GM19468 (cell line): ENCODE results near the gene THADA.
"Not testable (repeated sequence)": the region's sequence is repeated elsewhere in the genome, so short reads cannot be mapped to it uniquely, and the experiment has no call there.

Experiments
- ATAC-seq: cut with Tn5 transposase; IDR thresholded peaks from one replicate; pipeline ENCODE4 v1.9.1; 2021; ENCODE audit warnings: mild to moderate bottlenecking, moderate library complexity, moderate number of reproducible peaks; ENCODE audit not compliant: unreplicated experiment; ENCODE audit errors: extremely low read depth

The THADA gene

DNA sequence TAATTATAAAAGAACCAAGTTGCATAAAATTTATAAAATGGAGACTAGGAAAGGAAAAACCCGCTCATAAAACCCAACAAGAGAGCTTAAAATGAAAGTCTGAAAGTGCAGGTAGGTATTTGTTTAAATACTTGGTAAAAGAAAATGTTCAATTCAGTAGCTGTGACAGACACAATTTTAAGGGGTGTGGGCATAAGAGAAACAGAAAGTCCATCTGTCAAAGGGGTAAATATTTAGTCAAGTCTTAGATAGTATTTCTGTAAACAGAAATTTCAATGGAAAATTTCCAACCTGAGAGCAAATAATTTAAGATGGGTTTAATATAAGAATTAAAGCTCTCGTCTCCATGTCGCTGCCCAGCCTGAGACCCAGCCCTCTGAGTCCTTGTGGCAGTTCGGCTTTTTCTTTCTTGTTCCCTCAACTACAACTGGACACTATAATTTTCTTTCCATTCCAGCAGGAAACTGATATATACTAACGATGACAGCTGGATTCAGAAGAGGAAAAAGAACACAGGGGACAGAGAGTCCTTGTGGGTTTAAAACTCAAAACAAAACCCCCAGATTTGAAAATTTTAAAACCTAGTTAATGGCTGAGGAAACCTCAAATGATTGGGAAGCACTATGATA, 281.4 kb downstream of the THADA start:
- no peak for ATAC-seq

DNA sequence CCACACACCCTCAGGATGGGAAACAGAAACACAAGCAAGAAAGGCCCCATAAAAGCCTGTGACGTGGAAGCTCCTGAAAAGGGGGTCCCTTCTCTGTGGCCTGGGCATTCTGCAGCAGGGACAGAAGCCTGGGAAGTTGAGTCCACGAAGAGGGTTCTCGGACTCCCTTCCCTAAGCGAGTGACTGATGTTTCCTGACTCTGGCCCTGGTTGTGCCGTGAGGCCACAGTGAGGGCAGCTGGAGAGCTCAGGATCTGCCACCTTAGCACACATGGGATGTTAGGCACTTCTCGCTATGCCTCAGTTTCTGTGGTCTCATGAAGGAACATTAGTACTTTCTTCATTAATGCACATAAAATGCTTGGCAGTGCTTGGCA, 282.2 kb downstream of the THADA start:
- no peak for ATAC-seq

- ATAC-seq = no peak
Observed at GRCh38 chr2:43312755-43313641, 282.8 kb downstream of the THADA start.

- ATAC-seq = no peak
Observed at GRCh38 chr2:43311276-43311675, 284.6 kb downstream of the THADA start.

DNA sequence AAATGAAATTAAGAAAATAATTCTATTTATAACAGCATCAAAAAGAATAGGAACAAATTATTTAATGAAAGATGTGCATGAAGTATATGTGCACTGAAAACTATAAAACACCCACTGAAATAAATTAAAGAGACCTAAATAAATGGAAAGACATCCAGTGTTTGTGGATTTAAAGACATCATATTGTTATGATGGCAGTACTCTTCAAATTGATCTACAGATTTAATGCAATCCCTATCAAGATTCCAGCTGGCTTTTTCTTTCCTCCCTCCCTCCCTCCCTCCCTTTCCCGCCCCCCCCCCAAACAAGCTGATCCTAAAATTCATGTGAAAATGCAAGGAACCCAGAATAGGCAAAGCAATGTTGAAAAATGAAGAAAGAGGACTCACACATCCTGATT, 285.9 kb downstream of the THADA start:
- ATAC-seq = no peak

DNA sequence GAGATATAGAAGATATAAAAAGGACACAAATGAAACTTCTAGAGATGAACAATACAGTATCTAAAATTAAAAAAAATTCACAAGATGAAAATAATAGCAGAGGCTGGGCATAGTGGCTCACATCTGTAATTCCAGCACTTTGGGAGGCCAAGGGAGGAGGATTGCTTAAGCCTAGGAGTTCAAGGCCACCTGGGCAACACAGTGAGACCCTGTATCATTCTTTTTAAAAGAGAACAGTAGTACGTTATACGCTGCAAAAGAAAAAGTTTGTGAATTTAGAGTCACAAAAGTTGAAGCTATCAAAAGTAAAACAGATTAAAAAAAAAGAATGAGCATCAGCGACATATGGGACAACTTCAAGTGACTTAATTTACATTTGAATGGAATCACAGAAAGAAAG, 287.9 kb downstream of the THADA start:
- no peak for ATAC-seq

GRCh38 chr2:43307046-43307445, 288.8 kb downstream of the THADA start:
- ATAC-seq = no peak

DNA sequence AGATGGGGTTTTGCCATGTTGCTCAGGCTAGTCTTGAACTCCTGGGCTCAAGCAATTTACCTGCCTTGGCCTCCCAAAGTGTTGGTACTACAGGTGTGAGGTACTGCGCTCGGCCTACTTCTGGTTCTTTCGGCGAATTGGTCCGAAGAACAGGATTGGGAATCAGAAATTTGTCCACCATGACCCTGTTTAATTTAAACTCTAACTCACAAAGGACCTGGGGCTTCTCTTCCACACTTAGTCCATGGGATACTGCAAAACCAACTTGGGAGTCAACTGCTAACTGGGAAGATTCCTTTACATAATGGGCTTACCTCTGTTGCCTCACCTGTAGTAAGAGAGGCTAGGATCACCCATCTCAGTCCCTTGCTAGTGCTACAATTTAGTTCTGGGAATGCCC, 289.6 kb downstream of the THADA start:
- no peak for ATAC-seq

- ATAC-seq = no peak
Observed at GRCh38 chr2:43305517-43305916, 290.3 kb downstream of the THADA start.

DNA sequence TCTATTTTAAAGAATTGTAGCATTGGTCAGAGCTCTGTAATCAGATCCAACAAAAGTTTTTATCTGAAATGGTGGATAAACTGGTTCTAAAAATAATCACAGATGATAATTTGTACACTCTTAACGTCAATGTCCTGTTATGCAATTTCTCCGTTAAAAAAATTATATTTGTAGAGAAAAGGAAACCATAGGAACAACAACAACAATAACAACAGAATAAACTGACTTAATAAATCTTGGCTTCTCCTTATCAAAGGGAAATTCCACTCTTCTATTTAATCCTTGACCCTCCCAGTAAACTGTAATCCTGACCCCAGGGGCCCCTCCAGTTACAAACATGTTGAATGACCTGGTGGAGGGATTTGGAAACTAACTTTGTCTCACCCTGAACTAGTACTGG, 290.8 kb downstream of the THADA start:
- ATAC-seq = no peak

DNA sequence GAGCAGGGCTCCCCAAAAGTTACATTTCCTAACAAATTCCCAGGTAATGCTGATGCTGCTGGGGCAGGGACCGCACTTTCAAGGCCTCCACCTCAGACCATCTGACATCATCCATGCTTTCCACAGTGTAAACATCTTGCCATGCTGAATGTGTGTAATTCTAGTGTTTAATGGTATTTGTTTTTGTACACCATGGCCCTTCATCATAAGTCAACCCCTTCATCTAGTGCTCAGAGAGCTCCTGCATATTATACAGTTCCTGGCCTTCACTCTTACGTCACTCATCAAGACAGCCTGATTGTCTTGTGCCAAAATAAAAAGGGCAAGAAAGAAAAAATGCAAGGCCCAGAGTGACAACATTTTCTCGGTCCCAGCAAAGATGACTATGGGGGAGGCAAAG, 291.9 kb downstream of the THADA start:
- ATAC-seq = no peak

DNA sequence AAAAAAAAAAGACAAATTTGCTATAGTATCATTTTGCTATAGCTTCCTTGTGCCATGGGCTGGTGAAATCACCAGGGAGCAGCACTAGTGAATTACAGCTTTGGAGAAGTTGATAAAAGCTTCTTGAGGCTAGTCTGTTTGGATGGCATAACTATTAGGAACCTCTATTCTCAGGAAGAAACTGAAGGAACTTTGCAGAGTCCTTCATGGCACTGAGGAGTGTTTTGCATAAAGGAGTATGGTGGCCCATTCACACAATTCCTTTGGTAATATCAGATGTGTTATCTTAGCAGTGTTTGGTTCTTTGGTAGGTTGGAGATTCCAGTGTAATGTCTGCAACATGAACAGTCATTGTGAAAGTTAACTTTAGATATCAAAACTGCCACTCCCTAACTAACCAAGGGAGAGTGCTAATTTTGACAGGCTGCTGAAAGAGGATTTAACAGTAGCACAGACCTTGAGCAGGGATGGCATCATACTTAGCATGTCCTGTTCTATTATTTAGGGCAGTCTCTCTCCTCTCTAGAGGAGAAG, 292.8 kb downstream of the THADA start:
- ATAC-seq = no peak

DNA sequence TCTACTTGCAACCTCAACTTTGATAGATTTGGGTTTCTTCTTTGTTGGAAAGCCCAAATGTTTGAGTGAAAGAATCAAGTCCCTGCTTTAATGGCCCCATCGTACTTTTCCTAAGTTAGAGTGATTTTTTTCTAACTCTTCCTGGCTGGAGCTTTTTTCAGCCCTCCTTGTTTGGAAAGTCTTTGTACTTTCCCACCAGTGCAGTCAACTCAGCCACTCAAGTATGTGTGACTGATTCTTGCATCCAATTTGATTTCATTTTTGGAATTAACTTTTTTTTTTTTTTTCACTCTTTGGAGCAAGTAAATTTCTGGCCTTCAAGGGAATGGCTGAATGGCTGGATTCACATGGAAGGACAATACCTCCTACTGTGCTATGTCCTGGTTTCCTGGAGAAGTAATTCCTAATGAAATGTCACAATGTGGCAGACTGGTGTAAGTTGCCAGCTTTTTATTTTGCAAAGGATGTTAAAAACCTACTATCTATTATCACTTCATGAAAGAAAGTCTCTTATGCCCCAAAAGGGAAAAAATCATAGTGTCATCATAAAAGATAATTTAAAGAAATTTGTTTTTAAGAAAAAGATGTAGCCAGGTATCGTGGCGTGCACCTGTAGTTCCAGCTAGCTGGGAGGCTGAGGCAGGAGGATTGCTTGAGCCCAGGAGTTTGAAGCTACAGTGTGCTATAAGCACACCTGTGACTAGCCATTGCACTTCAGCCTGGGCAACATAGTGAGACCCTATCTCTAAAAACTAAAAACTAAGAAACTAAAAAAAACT, 293.5 kb downstream of the THADA start:
- ATAC-seq = no peak

GRCh38 chr2:43300781-43301583, 294.9 kb downstream of the THADA start:
- ATAC-seq = no peak

- no peak for ATAC-seq
Observed at GRCh38 chr2:43300222-43300621, 295.6 kb downstream of the THADA start.

- ATAC-seq = no peak
Observed at GRCh38 chr2:43298500-43298899, 297.3 kb downstream of the THADA start.

DNA sequence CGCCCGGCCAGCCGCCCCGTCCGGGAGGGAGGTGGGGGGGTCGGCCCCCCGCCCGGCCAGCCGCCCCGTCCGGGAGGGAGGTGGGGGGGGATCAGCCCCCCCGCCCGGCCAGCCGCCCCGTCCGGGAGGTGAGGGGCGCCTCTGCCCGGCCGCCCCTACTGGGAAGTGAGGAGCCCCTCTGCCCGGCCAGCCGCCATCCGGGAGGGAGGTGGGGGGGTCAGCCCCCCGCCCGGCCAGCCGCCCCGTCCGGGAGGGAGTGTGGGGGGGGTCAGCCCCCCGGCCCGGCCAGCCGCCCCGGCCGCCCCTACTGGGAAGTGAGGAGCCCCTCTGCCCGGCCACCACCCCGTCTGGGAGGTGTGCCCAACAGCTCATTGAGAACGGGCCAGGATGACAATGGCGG, 298.1 kb downstream of the THADA start:
- not testable (repeated sequence) for ATAC-seq

GRCh38 chr2:43294973-43295603, 300.8 kb downstream of the THADA start:
- no peak for ATAC-seq
